Common myeloid progenitor, CD34-positive (primary cell): ENCODE data around the gene ARHGEF10L.
A peak's percentile ranks its signal among the peaks of the same experiment; 100 is the strongest.

Experiments used
- CTCF ChIA-PET: fragments of 350-600 bp; sonication (Branson Sonifier 250); formaldehyde crosslinking; loops from one replicate; lab custom pipeline; 2021; ENCODE audit warnings: antibody characterized with exemption; lab: Charles Lee
- POLR2A ChIA-PET: fragments of 350-600 bp; sonication (Branson Sonifier 250); formaldehyde crosslinking; loops from one replicate; lab custom pipeline; 2021; ENCODE audit warnings: antibody characterized with exemption; lab: Charles Lee
- DNase-seq, 3 donors: peaks; one replicate each; pipeline versions ENCODE4 v3.0.0 to v3.0.0-alpha.2; 2013
- H3K27ac ChIP-seq, 2 experiments: 1 replicate in 1 of 2; 2 replicates in 1 of 2; pipeline ENCODE4 v1.7.0; 2013; ENCODE audit warnings: inconsistent platforms in 2 of 2, low read length in 2 of 2, mild to moderate bottlenecking in 2 of 2, low read depth in 1 of 2, moderate library complexity in 1 of 2; ENCODE audit not compliant: severe bottlenecking in 2 of 2, insufficient read depth in 1 of 2, poor library complexity in 1 of 2
- H3K27me3 ChIP-seq, 5 experiments: replicated peaks in 2 of 5; 1 replicate in 3 of 5; 2 replicates in 2 of 5; pipeline versions ENCODE4 v1.6.1 to v1.7.0; 2013; ENCODE audit warnings: low read length in 4 of 5, mild to moderate bottlenecking in 2 of 5, moderate library complexity in 2 of 5, inconsistent platforms in 1 of 5; ENCODE audit not compliant: insufficient read depth in 5 of 5, control insufficient read depth in 4 of 5
- H3K36me3 ChIP-seq, 4 experiments: 1 replicate in 2 of 4; 2 replicates in 2 of 4; pipeline versions ENCODE4 v1.6.1 to v1.7.0; 2013; ENCODE audit warnings: low read length in 3 of 4, control low read depth in 1 of 4, mild to moderate bottlenecking in 1 of 4; ENCODE audit not compliant: control insufficient read depth in 4 of 4, insufficient read depth in 4 of 4
- H3K4me1 ChIP-seq, 4 experiments: 1 replicate in 3 of 4; 2 replicates in 1 of 4; pipeline versions ENCODE4 v1.6.1 to v1.7.1; 2013; ENCODE audit warnings: low read length in 3 of 4, mild to moderate bottlenecking in 3 of 4, control low read depth in 1 of 4, inconsistent platforms in 1 of 4, moderate library complexity in 1 of 4; ENCODE audit not compliant: control insufficient read depth in 4 of 4, insufficient read depth in 4 of 4; ENCODE audit errors: control extremely low read depth in 1 of 4
- H3K4me3 ChIP-seq, 7 experiments: 1 replicate in 4 of 7; 2 replicates in 3 of 7; pipeline versions ENCODE4 v1.5.1 to v1.7.0; 2013; ENCODE audit warnings: mild to moderate bottlenecking in 7 of 7, low read length in 6 of 7, moderate library complexity in 6 of 7, inconsistent platforms in 2 of 7, low read depth in 2 of 7, control low read depth in 1 of 7; ENCODE audit not compliant: insufficient read depth in 4 of 7, control insufficient read depth in 1 of 7; ENCODE audit errors: extremely low read depth in 1 of 7
- H3K9me3 ChIP-seq, 5 experiments: 1 replicate in 4 of 5; 2 replicates in 1 of 5; pipeline versions ENCODE4 v1.6.1 to v1.7.1; 2013; ENCODE audit warnings: low read length in 4 of 5, mild to moderate bottlenecking in 2 of 5, inconsistent platforms in 1 of 5, low read depth in 1 of 5, moderate library complexity in 1 of 5; ENCODE audit not compliant: control insufficient read depth in 4 of 5, insufficient read depth in 2 of 5; ENCODE audit errors: control extremely low read depth in 1 of 5
- WGBS: methylation state at CpG from one replicate; pipeline ENCODE4 v1.1.5; 2013; ENCODE audit not compliant: insufficient coverage; 5-methylcytosine and 5-hydroxymethylcytosine counted together

ARHGEF10L gene

GRCh38 chr1:17655922-17656321, 116.4 kb downstream of the ARHGEF10L start:
- Histone ChIP-seq H3K36me3 (no peaks in the 10 kb centered on the region), H3K27me3 (no peaks in the 10 kb centered on the region), H3K4me3 (no peak overlapping the region), H3K27ac (no peak overlapping the region), H3K4me1 (no peaks in the 10 kb centered on the region), H3K9me3 (no peaks in the 10 kb centered on the region)
- WGBS: 97% methylated on average over 11 of the region's 15 CpGs
- POLR2A ChIA-PET: no interaction called here
- DNase-seq: no peak
- CTCF ChIA-PET: interaction anchor here (0.6 to 1.2 kb wide), 2 partner anchors 123 to 169 kb away, joined by 3 read pairs; no protein-coding TSS in a partner anchor

GRCh38 chr1:17657436-17657835, 117.9 kb downstream of the ARHGEF10L start:
- Histone ChIP-seq H3K4me1 (no peaks in the 10 kb centered on the region), H3K4me3 (no peak overlapping the region), H3K9me3 (no peaks in the 10 kb centered on the region), H3K27ac (no peak overlapping the region), H3K36me3 (no peaks in the 10 kb centered on the region), H3K27me3 (no peaks in the 10 kb centered on the region)
- CTCF ChIA-PET: interaction anchor here (2.5 kb wide), 1 partner anchor 168 kb away, joined by 7 read pairs; no protein-coding TSS in a partner anchor
- DNase-seq: no peak
- POLR2A ChIA-PET: no interaction called here
- 89% methylated on average over 8 of the region's 13 CpGs for WGBS

- no peaks in the 10 kb centered on the region for H3K9me3 ChIP-seq
- POLR2A ChIA-PET: no interaction called here
- CTCF ChIA-PET: interaction anchor here (0.9 to 2.5 kb wide), 3 partner anchors 9 to 170 kb away, joined by 4 to 7 read pairs (median 4); no protein-coding TSS in a partner anchor
- WGBS: 79% methylated on average over 6 of the region's 6 CpGs
- DNase-seq: no peak
- no peaks in the 10 kb centered on the region for H3K4me1 ChIP-seq
- no peaks in the 10 kb centered on the region for H3K27me3 ChIP-seq
- H3K4me3 ChIP-seq: no peak overlapping the region
- H3K27ac ChIP-seq: no peak overlapping the region
- H3K36me3 ChIP-seq: no peaks in the 10 kb centered on the region
Observed at GRCh38 chr1:17658837-17659236, 119.3 kb downstream of the ARHGEF10L start.

GRCh38 chr1:17661546-17662157, 122.2 kb downstream of the ARHGEF10L start:
- no peaks in the 10 kb centered on the region for H3K36me3 ChIP-seq
- H3K9me3 ChIP-seq: no peaks in the 10 kb centered on the region
- WGBS: 54% methylated on average over 15 of the region's 15 CpGs
- no peak overlapping the region for H3K27ac ChIP-seq
- POLR2A ChIA-PET: no interaction called here
- no peak overlapping the region for H3K4me3 ChIP-seq
- no peaks in the 10 kb centered on the region for H3K27me3 ChIP-seq
- CTCF ChIA-PET: interaction anchor here (0.8 to 4.1 kb wide), 11 partner anchors 8 to 914 kb away, joined by 3 to 26 read pairs (median 4); no protein-coding TSS in a partner anchor
- H3K4me1 ChIP-seq: no peaks in the 10 kb centered on the region
- peak; percentile 31 to 64 (median 48) for DNase-seq

GRCh38 chr1:17662296-17662695, 122.8 kb downstream of the ARHGEF10L start:
- Histone ChIP-seq H3K27ac (no peak overlapping the region), H3K4me3 (no peak overlapping the region), H3K36me3 (no peaks in the 10 kb centered on the region), H3K9me3 (no peaks in the 10 kb centered on the region), H3K27me3 (no peaks in the 10 kb centered on the region), H3K4me1 (no peaks in the 10 kb centered on the region)
- CTCF ChIA-PET: interaction anchor here (1.1 to 4.1 kb wide), 9 partner anchors 10 to 913 kb away, joined by 3 to 26 read pairs (median 5); no protein-coding TSS in a partner anchor
- POLR2A ChIA-PET: no interaction called here
- DNase-seq: no peak
- 94% methylated on average over 10 of the region's 10 CpGs for WGBS

GRCh38 chr1:17662786-17663185, 123.3 kb downstream of the ARHGEF10L start:
- no peak for DNase-seq
- WGBS: 100% methylated on average over 7 of the region's 9 CpGs
- H3K9me3 ChIP-seq: no peaks in the 10 kb centered on the region
- no peaks in the 10 kb centered on the region for H3K36me3 ChIP-seq
- CTCF ChIA-PET: interaction anchor here (1.0 to 4.1 kb wide), 6 partner anchors 10 to 165 kb away, joined by 3 to 26 read pairs (median 5); no protein-coding TSS in a partner anchor
- no peak overlapping the region for H3K4me3 ChIP-seq
- H3K27ac ChIP-seq: no peak overlapping the region
- no peaks in the 10 kb centered on the region for H3K27me3 ChIP-seq
- POLR2A ChIA-PET: no interaction called here
- H3K4me1 ChIP-seq: no peaks in the 10 kb centered on the region

GRCh38 chr1:17663646-17664045, 124.1 kb downstream of the ARHGEF10L start:
- ChIA-PET POLR2A (no interaction called here), CTCF (interaction anchor here (1.0 to 3.3 kb wide), 2 partner anchors 9 to 162 kb away, joined by 3 to 26 read pairs; no protein-coding TSS in a partner anchor)
- Histone ChIP-seq H3K4me3 (no peak overlapping the region), H3K27me3 (no peaks in the 10 kb centered on the region), H3K27ac (no peak overlapping the region), H3K36me3 (no peaks in the 10 kb centered on the region), H3K4me1 (no peaks in the 10 kb centered on the region), H3K9me3 (no peaks in the 10 kb centered on the region)
- WGBS: 93% methylated on average over 3 of the region's 5 CpGs
- no peak for DNase-seq
